ENCODE data around the gene G3BP2. TPM values are rescaled to one million over a fixed set of nuclear protein-coding genes. Genes with fewer than 3 reads are reported as not detected.
"Not testable (repeated sequence)": the region's sequence is repeated elsewhere in the genome, so short reads cannot be mapped to it uniquely, and the experiment has no call there.

Gene G3BP2
- total and polyA plus RNA-seq, 2 of the 13 experiments (the other 11 are each of a cell fraction or from before 2014, with no cell fraction given), result 51.7 to 179 TPM

DNA sequence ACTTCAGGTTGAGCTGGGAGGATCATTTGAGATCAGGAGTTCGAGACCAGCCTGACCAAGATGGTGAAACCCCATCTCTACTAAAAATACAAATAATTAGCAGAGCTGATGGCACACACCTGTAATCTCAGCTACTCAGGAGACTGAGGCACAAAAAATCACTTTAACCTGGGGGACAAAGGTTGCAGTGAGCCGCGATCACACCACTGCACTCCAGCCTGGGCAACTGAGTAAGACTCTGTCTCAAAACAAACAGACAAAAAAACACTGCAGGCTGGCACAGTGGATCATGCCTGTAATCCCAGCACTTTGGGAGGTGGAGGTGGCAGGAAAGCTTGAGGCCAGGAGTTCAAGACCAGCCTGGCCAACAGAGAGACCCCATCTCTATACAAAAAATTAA lies 8.6 kb downstream of the G3BP2 start:
- FAIRE-seq; DNase-seq (ENCODE audit: low spot score); H3K4me3 ChIP-seq (replicated peaks in 1 of 3; ENCODE audit: insufficient read depth in 1 of 3, low read depth in 2 of 3, low read length in 3 of 3); H2AFZ ChIP-seq (ENCODE audit: low read length); H3K27me3 ChIP-seq (ENCODE audit: control insufficient read depth in 1 of 2, insufficient read depth in 2 of 2, low read length in 2 of 2); in situ Hi-C loops (cut with HindIII; ENCODE audit: extremely low pct_ligation_motif_present, low pct_unique_long_range_greater_than_20kb); H3K9ac ChIP-seq (ENCODE audit: insufficient read depth, low read depth, low read length); H3K4me2 ChIP-seq (ENCODE audit: low read depth, low read length); intact Hi-C loops (cut with micrococcal nuclease; ENCODE audit: unreplicated experiment); BruUV-seq (replicated peaks); H3K9me3 ChIP-seq (ENCODE audit: low read length); CTCF ChIA-PET (ENCODE audit: low intra/inter-chr PET ratio, low total read pairs); ATAC-seq; H3K27ac ChIP-seq (ENCODE audit: extremely low read length, insufficient read depth, low read length): not testable (repeated sequence)
- Histone ChIP-seq H3K36me3 (replicated peaks in 1 of 2; ENCODE audit: control insufficient read depth in 1 of 2, insufficient read depth in 2 of 2, low read length in 2 of 2) (peaks cover 5 to 16% of the 10 kb centered on the region in 2 experiments; a peak in 4 of 5 replicates), H3K4me1 (ENCODE audit: insufficient read depth, low read length) (peaks cover 53% of the 10 kb centered on the region), H4K20me1 (ENCODE audit: insufficient read depth, low read length) (peaks cover 48% of the 10 kb centered on the region), H3K79me2 (ENCODE audit: insufficient read depth, low read length) (peaks cover 92% of the 10 kb centered on the region)
- POLR2A ChIA-PET, result interaction anchor here (1.4 kb wide), 1 partner anchor 9 kb away, joined by 5 read pairs; the partner anchor contains the start of gene G3BP2
- TF ChIP-seq ZNF121 (CRISPR knock-in tag; IDR thresholded peaks at IDR 0.05), result peak; percentile 69
- TF ChIP-seq, protein P1, sequence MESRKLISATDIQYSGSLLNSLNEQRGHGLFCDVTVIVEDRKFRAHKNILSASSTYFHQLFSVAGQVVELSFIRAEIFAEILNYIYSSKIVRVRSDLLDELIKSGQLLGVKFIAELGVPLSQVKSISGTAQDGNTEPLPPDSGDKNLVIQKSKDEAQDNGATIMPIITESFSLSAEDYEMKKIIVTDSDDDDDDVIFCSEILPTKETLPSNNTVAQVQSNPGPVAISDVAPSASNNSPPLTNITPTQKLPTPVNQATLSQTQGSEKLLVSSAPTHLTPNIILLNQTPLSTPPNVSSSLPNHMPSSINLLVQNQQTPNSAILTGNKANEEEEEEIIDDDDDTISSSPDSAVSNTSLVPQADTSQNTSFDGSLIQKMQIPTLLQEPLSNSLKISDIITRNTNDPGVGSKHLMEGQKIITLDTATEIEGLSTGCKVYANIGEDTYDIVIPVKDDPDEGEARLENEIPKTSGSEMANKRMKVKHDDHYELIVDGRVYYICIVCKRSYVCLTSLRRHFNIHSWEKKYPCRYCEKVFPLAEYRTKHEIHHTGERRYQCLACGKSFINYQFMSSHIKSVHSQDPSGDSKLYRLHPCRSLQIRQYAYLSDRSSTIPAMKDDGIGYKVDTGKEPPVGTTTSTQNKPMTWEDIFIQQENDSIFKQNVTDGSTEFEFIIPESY (CRISPR knock-in tag; IDR thresholded peaks at IDR 0.05), result 0 out of 2 replicates have a peak, but pooled peaks have one; percentile 29
- 100% methylated on average over 3 of the region's 3 CpGs for WGBS (ENCODE audit: low lambda C conversion rate)

DNA sequence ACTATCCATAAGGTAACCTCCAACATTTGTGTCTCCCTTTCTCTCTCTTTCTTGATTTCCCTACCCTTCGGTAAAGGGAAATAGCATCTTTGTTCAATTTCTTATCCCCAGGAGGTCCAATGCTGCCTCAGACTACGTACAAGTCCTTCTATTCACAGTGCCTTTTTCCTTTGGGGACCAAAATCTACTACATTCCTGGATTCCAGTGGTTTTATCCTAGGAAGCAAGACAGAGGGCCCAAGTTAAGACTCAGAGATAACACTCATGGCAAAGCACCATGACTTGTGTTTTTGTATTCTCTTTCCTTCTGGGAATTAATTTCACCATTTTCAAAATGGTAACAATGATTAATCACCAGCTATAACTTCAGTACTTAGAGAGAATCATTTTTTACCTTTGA lies 10.6 kb downstream of the G3BP2 start:
- Histone ChIP-seq H3K4me3 (replicated peaks in 1 of 3; ENCODE audit: insufficient read depth in 1 of 3, low read depth in 2 of 3, low read length in 3 of 3) (no peak overlapping the region), H2AFZ (ENCODE audit: low read length) (no peak overlapping the region), H3K79me2 (ENCODE audit: insufficient read depth, low read length) (peaks cover 76% of the 10 kb centered on the region), H3K27me3 (ENCODE audit: control insufficient read depth in 1 of 2, insufficient read depth in 2 of 2, low read length in 2 of 2) (no peaks in the 10 kb centered on the region), H3K4me2 (ENCODE audit: low read depth, low read length) (no peak overlapping the region), H3K9me3 (ENCODE audit: low read length) (no peaks in the 10 kb centered on the region), H3K9ac (ENCODE audit: insufficient read depth, low read depth, low read length) (no peak overlapping the region), H3K4me1 (ENCODE audit: insufficient read depth, low read length) (peaks cover 35% of the 10 kb centered on the region), H3K27ac (ENCODE audit: extremely low read length, insufficient read depth, low read length) (no peak overlapping the region), H3K36me3 (replicated peaks in 1 of 2; ENCODE audit: control insufficient read depth in 1 of 2, insufficient read depth in 2 of 2, low read length in 2 of 2) (peaks cover 7 to 31% of the 10 kb centered on the region in 2 experiments), H4K20me1 (ENCODE audit: insufficient read depth, low read length) (peaks cover 34% of the 10 kb centered on the region)
- ATAC-seq (no peak), DNase-seq (ENCODE audit: low spot score) (no peak), FAIRE-seq (no peak)
- BruUV-seq (replicated peaks), result no TSS peak
- ChIA-PET POLR2A (no interaction called here), CTCF (ENCODE audit: low intra/inter-chr PET ratio, low total read pairs) (no interaction called here)
- in situ Hi-C loops (cut with HindIII; ENCODE audit: extremely low pct_ligation_motif_present, low pct_unique_long_range_greater_than_20kb) (no loop called here), intact Hi-C loops (cut with micrococcal nuclease; ENCODE audit: unreplicated experiment) (no loop called here)
- WGBS (ENCODE audit: low lambda C conversion rate), result 96% methylated on average over 2 of the region's 2 CpGs
- TF ChIP-seq NR2F2 (IDR thresholded peaks at IDR 0.05; ENCODE audit: borderline replicate concordance, low read depth), result no peak
- TF ChIP-seq TMF1 (CRISPR knock-in tag; IDR thresholded peaks at IDR 0.05; ENCODE audit: low read depth), result no peak
- no peak for TF ChIP-seq RELA (CRISPR knock-in tag; IDR thresholded peaks at IDR 0.05)
- no peak for TF ChIP-seq KMT2B (CRISPR knock-in tag; IDR thresholded peaks at IDR 0.05)
- no peak for TF ChIP-seq ATAD3A (CRISPR knock-in tag; IDR thresholded peaks at IDR 0.05)
- TF ChIP-seq SRSF9 (IDR thresholded peaks at IDR 0.05; ENCODE audit: borderline replicate concordance, insufficient read depth, low read depth, low read length, poor library complexity, severe bottlenecking), result no peak
- no peak for TF ChIP-seq FOXK2 (IDR thresholded peaks at IDR 0.05)
- no peak for TF ChIP-seq ZNF709 (CRISPR knock-in tag; IDR thresholded peaks at IDR 0.05)
- TF ChIP-seq, protein P2, sequence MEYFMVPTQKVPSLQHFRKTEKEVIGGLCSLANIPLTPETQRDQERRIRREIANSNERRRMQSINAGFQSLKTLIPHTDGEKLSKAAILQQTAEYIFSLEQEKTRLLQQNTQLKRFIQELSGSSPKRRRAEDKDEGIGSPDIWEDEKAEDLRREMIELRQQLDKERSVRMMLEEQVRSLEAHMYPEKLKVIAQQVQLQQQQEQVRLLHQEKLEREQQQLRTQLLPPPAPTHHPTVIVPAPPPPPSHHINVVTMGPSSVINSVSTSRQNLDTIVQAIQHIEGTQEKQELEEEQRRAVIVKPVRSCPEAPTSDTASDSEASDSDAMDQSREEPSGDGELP (IDR thresholded peaks at IDR 0.05; ENCODE audit: borderline replicate concordance, low read depth), result no peak
- TF ChIP-seq PAWR (CRISPR knock-in tag; IDR thresholded peaks at IDR 0.05; ENCODE audit: borderline replicate concordance), result no peak
- TF ChIP-seq ZMYM3 (CRISPR knock-in tag; IDR thresholded peaks at IDR 0.05), result no peak
- TF ChIP-seq, protein P3, sequence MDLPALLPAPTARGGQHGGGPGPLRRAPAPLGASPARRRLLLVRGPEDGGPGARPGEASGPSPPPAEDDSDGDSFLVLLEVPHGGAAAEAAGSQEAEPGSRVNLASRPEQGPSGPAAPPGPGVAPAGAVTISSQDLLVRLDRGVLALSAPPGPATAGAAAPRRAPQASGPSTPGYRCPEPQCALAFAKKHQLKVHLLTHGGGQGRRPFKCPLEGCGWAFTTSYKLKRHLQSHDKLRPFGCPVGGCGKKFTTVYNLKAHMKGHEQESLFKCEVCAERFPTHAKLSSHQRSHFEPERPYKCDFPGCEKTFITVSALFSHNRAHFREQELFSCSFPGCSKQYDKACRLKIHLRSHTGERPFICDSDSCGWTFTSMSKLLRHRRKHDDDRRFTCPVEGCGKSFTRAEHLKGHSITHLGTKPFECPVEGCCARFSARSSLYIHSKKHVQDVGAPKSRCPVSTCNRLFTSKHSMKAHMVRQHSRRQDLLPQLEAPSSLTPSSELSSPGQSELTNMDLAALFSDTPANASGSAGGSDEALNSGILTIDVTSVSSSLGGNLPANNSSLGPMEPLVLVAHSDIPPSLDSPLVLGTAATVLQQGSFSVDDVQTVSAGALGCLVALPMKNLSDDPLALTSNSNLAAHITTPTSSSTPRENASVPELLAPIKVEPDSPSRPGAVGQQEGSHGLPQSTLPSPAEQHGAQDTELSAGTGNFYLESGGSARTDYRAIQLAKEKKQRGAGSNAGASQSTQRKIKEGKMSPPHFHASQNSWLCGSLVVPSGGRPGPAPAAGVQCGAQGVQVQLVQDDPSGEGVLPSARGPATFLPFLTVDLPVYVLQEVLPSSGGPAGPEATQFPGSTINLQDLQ (CRISPR knock-in tag; IDR thresholded peaks at IDR 0.05), result no peak

All from HepG2 (cell line).